K562 (cell line): ENCODE measurements around the gene PUM1. TPM values are rescaled to one million over a fixed set of nuclear protein-coding genes. Genes with fewer than 3 reads are reported as not detected.
A peak's percentile ranks its signal among the peaks of the same experiment; 100 is the strongest.

Experiments
- ATAC-seq: fragments of 200-7000 bp; cut with Tn5 transposase; 3 replicates; pipeline ENCODE4 v1.9.1; 2020; ENCODE audit warnings: moderate library complexity
- BruUV-seq: library from RNA; stranded (reverse); fragments of 400-500 nt; replicated peaks from 2 replicates; lab custom pipeline; 2021; lab: Mats Ljungman, UMichigan
- CTCF ChIA-PET: fragments of 300-600 bp; formaldehyde crosslinking; extraction: SDS; loops from one replicate; lab custom pipeline; 2021; ENCODE audit warnings: low intra/inter-chr PET ratio; lab: Yijun Ruan, JAX
- POLR2A ChIA-PET: fragments of 300-600, 350-650 bp; sonication (Branson Sonifier 250); formaldehyde crosslinking; extraction: SDS; loops from one replicate; lab custom pipeline; 2021; ENCODE audit warnings: antibody characterized with exemption, inconsistent platforms; lab: Yijun Ruan, JAX
- DNase-seq, 4 experiments: peaks; one replicate each; pipeline versions ENCODE4 v3.0.0 to v3.0.0-alpha.2; 2011 to 2018; ENCODE audit warnings: low spot score in 3 of 4, mixed read lengths in 3 of 4; ENCODE audit errors: extremely low read depth in 1 of 4
- FAIRE-seq: peaks from 2 replicates; lab custom pipeline; 2011; peaks lifted over from hg19 to GRCh38; lab: Jason Lieb, UNC
- H2AFZ ChIP-seq: 2 replicates; pipeline ENCODE4 v1.6.0; 2011; ENCODE audit warnings: low read depth, low read length, control low read depth, inconsistent platforms
- H3K27ac ChIP-seq: fragments of 200-600 bp; 3 replicates; pipeline ENCODE4 v1.8.0; 2011; ENCODE audit warnings: low read depth, mild to moderate bottlenecking, control low read depth, inconsistent platforms, low read length, moderate library complexity, mixed read lengths; ENCODE audit errors: extremely low read depth
- H3K27me3 ChIP-seq, 2 experiments: fragments of 300-600 bp in 1 of 2; 2 replicates in 1 of 2; 3 replicates in 1 of 2; pipeline versions ENCODE4 v1.6.0 to v1.8.0; 2011; ENCODE audit warnings: inconsistent platforms in 2 of 2, low read length in 2 of 2, mild to moderate bottlenecking in 1 of 2, mixed read lengths in 1 of 2, moderate library complexity in 1 of 2; ENCODE audit not compliant: control insufficient read depth in 2 of 2, insufficient read depth in 2 of 2
- H3K36me3 ChIP-seq: fragments of 300-600 bp; 3 replicates; pipeline ENCODE4 v1.8.0; 2011; ENCODE audit warnings: mild to moderate bottlenecking, low read length, inconsistent platforms; ENCODE audit not compliant: control insufficient read depth, insufficient read depth
- H3K4me1 ChIP-seq, 2 experiments: fragments of 200-600 bp in 1 of 2; replicated peaks in 1 of 2; 2 replicates in 1 of 2; 3 replicates in 1 of 2; pipeline versions ENCODE4 v1.5.1 to v1.8.0; 2011; ENCODE audit warnings: inconsistent platforms in 2 of 2, low read length in 2 of 2, mild to moderate bottlenecking in 1 of 2, mixed read lengths in 1 of 2, moderate library complexity in 1 of 2; ENCODE audit not compliant: control insufficient read depth in 2 of 2, insufficient read depth in 2 of 2
- H3K4me2 ChIP-seq: 2 replicates; pipeline ENCODE4 v1.6.1; 2011; ENCODE audit warnings: low read length, control low read depth, inconsistent platforms, mixed read lengths; ENCODE audit not compliant: insufficient read depth
- H3K4me3 ChIP-seq: fragments of 200-600 bp; sonication (generic), shearing (Covaris generic); 2 replicates; pipeline ENCODE4 v1.5.1; 2016; ENCODE audit warnings: control low read depth, inconsistent platforms
- H3K79me2 ChIP-seq: fragments of 200-600 bp; 3 replicates; pipeline ENCODE4 v1.8.0; 2011; ENCODE audit warnings: low read length, inconsistent platforms; ENCODE audit not compliant: control insufficient read depth, insufficient read depth
- H3K9ac ChIP-seq, 2 experiments: 2 replicates each; pipeline versions ENCODE4 v1.6.0 to v1.6.1; 2011; ENCODE audit warnings: low read depth in 2 of 2, low read length in 2 of 2, control low read depth in 1 of 2, inconsistent platforms in 1 of 2, mild to moderate bottlenecking in 1 of 2, mixed read lengths in 1 of 2; ENCODE audit not compliant: insufficient read depth in 1 of 2
- H3K9me1 ChIP-seq: one replicate; pipeline ENCODE4 v1.6.0; 2011; ENCODE audit warnings: inconsistent platforms, mild to moderate bottlenecking, low read length, moderate library complexity; ENCODE audit not compliant: control insufficient read depth, insufficient read depth
- H3K9me3 ChIP-seq: replicated peaks from 2 replicates; pipeline ENCODE4 v1.5.1; 2011; ENCODE audit warnings: low read depth, low read length, inconsistent platforms; ENCODE audit not compliant: control insufficient read depth, insufficient read depth
- H4K20me1 ChIP-seq: replicated peaks from 2 replicates; pipeline ENCODE4 v1.6.1; 2011; ENCODE audit warnings: low read length, inconsistent platforms, mixed read lengths; ENCODE audit not compliant: control insufficient read depth, insufficient read depth
- AFF4 ChIP-seq: sonication (generic); formaldehyde crosslinking; IDR thresholded peaks from 2 replicates; pipeline ENCODE4 v1.8.0; 2023; ENCODE audit warnings: mild to moderate bottlenecking, missing genetic modification reagents
- FOXJ3 ChIP-seq: sonication (generic); formaldehyde crosslinking; IDR thresholded peaks from 2 replicates; pipeline ENCODE4 v1.4.0; 2020; ENCODE audit warnings: mild to moderate bottlenecking, missing genetic modification reagents
- HDAC8 ChIP-seq: fragments of 450-650 bp; IDR thresholded peaks from 2 replicates; pipeline ENCODE4 v1.6.1; 2016; ENCODE audit warnings: mild to moderate bottlenecking, missing genetic modification characterization, moderate library complexity, missing compliant biosample characterization
- HINFP ChIP-seq: fragments of 450-650 bp; conservative IDR thresholded peaks from 2 replicates; pipeline ENCODE4 v1.6.1; 2016; ENCODE audit warnings: missing genetic modification characterization, low read depth, mild to moderate bottlenecking, control low read depth, missing compliant biosample characterization
- HIVEP1 ChIP-seq: fragments of 250-450 bp; sonication (Bioruptor Pico); IDR thresholded peaks from 2 replicates; pipeline ENCODE4 v1.4.0; 2020; ENCODE audit warnings: mild to moderate bottlenecking
- JUND ChIP-seq, 2 experiments: IDR thresholded peaks; 2 replicates in 1 of 2; 3 replicates in 1 of 2; pipeline ENCODE4 v1.6.1; 2011; ENCODE audit warnings: borderline replicate concordance in 2 of 2, low read depth in 2 of 2, low read length in 2 of 2, improper control_type of control experiment in 1 of 2, missing biosample characterization in 1 of 2, missing genetic modification characterization in 1 of 2, missing genetic modification reagents in 1 of 2
- MCM3 ChIP-seq: fragments of 450-650 bp; IDR thresholded peaks from 2 replicates; pipeline ENCODE4 v1.6.1; 2016
- MYBL2 ChIP-seq, 2 experiments: fragments of 450-650 bp in 1 of 2; sonication (generic) in 1 of 2; formaldehyde crosslinking in 1 of 2; IDR thresholded peaks; 2 replicates each; pipeline versions ENCODE4 v1.6.1 to v1.8.1; 2017 to 2022; ENCODE audit warnings: borderline replicate concordance in 1 of 2, inconsistent platforms in 1 of 2, low read depth in 1 of 2, mild to moderate bottlenecking in 1 of 2, missing genetic modification reagents in 1 of 2, moderate library complexity in 1 of 2
- NR0B1 ChIP-seq: fragments of 450-650 bp; IDR thresholded peaks from one replicate; pipeline ENCODE4 v1.6.1; 2018; ENCODE audit warnings: mild to moderate bottlenecking, moderate library complexity; ENCODE audit not compliant: partially characterized antibody
- NR2C2 ChIP-seq, 2 experiments: fragments of 200-800 bp in 1 of 2; sonication (Bioruptor generic) in 1 of 2; sonication (generic) in 1 of 2; formaldehyde crosslinking in 1 of 2; IDR thresholded peaks; 2 replicates each; pipeline versions ENCODE4 v1.6.1 to v1.8.0; 2016 to 2022; ENCODE audit warnings: mild to moderate bottlenecking in 1 of 2, missing compliant biosample characterization in 1 of 2, missing genetic modification characterization in 1 of 2, missing genetic modification reagents in 1 of 2
- PURB ChIP-seq: sonication (generic); formaldehyde crosslinking; IDR thresholded peaks from 2 replicates; pipeline ENCODE4 v1.9.0; 2021; ENCODE audit warnings: low read depth, mild to moderate bottlenecking, missing genetic modification reagents
- RB1 ChIP-seq: fragments of 450-650 bp; IDR thresholded peaks from 2 replicates; pipeline ENCODE4 v1.6.1; 2017; ENCODE audit warnings: low read depth, mild to moderate bottlenecking
- ZBED1 ChIP-seq: IDR thresholded peaks from 2 replicates; pipeline ENCODE4 v1.6.1; 2014
- ZNF584 ChIP-seq: fragments of 200-800 bp; sonication (Bioruptor generic); IDR thresholded peaks from 2 replicates; pipeline ENCODE4 v1.6.1; 2016; ENCODE audit warnings: low read depth, mild to moderate bottlenecking, missing genetic modification characterization, missing compliant biosample characterization
- WGBS: fragments of 100-300 bp; shearing (Covaris generic); methylation state at CpG from one replicate; pipeline ENCODE4 v1.1.6; 2016; ENCODE audit warnings: low coverage, mixed read lengths; ENCODE audit not compliant: insufficient coverage; ENCODE audit errors: missing lambda C conversion rate; 5-methylcytosine and 5-hydroxymethylcytosine counted together
- in situ Hi-C: fragments of 300-500 bp; cut with MboI; formaldehyde crosslinking; loops from 4 replicates; pipeline ENCODE4 v1.15.0; 2018; ENCODE audit warnings: inconsistent platforms, mixed read lengths
- intact Hi-C: fragments of 100-400 bp; cut with micrococcal nuclease; formaldehyde crosslinking; loops from 2 replicates; pipeline ENCODE4 v1.14.2; 2022
- polyA plus RNA-seq, 8 experiments: library from polyadenylated mRNA; depleted of rRNA in 4 of 8; stranded (reverse) in 5 of 8; unstranded in 3 of 8; fragments of >200 nt; fragmentation: Nextera tagmentation in 2 of 8; fragmentation: Illumina TruSeq in 1 of 8; extraction: Ambion mirVana in 2 of 8; extraction: Trizol in 1 of 8; gene quantifications; 2 replicates each; pipeline versions ENCODE4 v1.2.1 to v1.2.3, GENCODE V29; 2011 to 2014; ENCODE audit warnings: inconsistent platforms in 1 of 8, missing spikeins in 1 of 8
- total RNA-seq, 7 experiments: library from RNA; depleted of rRNA in 6 of 7; stranded (reverse); fragments of >200 nt in 6 of 7; fragmentation: Illumina TruSeq in 2 of 7; extraction: Trizol in 2 of 7; gene quantifications; 2 replicates each; pipeline versions ENCODE4 v1.2.1 to v1.2.3, GENCODE V29; 2011 to 2021; ENCODE audit warnings: low replicate concordance in 1 of 7

The PUM1 gene
- total and polyA plus RNA-seq, 9 of the 15 experiments (the other 6 are each of a cell fraction or from before 2014, with no cell fraction given): 37.7 to 104 (median 55.7) TPM

GRCh38 chr1:31072304-31072746 is 6.8 kb upstream of the PUM1 start:
- FAIRE-seq: peak; percentile 92
- Histone ChIP-seq H2AFZ (peak overlapping the region; percentile 89), H3K27ac (peak overlapping the region; percentile 59), H3K9me3 (no peaks in the 10 kb centered on the region), H4K20me1 (no peaks in the 10 kb centered on the region), H3K9me1 (no peaks in the 10 kb centered on the region), H3K4me2 (peak overlapping the region; percentile 43; the same call in 1 of the 2 replicates), H3K4me1 (peaks cover 10 to 32% of the 10 kb centered on the region in 2 experiments; a peak in 4 of 5 replicates), H3K27me3 (no peaks in the 10 kb centered on the region), H3K79me2 (no peaks in the 10 kb centered on the region), H3K4me3 (no peak overlapping the region), H3K9ac (peak overlapping the region in 1 of 2 experiments; percentile 47; a peak in 3 of 4 replicates), H3K36me3 (no peaks in the 10 kb centered on the region)
- in situ Hi-C loops (no loop called here), intact Hi-C loops (no loop called here)
- ChIA-PET POLR2A (interaction anchor here (0.6 to 5.2 kb wide), 6 partner anchors 8 to 75 kb away, joined by 3 to 35 read pairs (median 8); no protein-coding TSS in a partner anchor), CTCF (no interaction called here)
- ATAC-seq: peak; percentile 84
- peak in 2 of 4 experiments; percentile 72 to 87 for DNase-seq
- no TSS peak for BruUV-seq
- WGBS: 17% methylated on average over 4 of the region's 4 CpGs
- TF ChIP-seq PURB (CRISPR knock-in tag): no peak
- no peak for TF ChIP-seq NR0B1
- peak; percentile 63; the same call in 1 of the 2 replicates for TF ChIP-seq ZNF584
- TF ChIP-seq HIVEP1: no peak
- no peak for TF ChIP-seq RB1
- peak; percentile 97 for TF ChIP-seq HINFP (tag)
- TF ChIP-seq HDAC8: 0 out of 2 replicates have a peak, but pooled peaks have one; percentile 53
- no peak for TF ChIP-seq ZBED1
- no peak for TF ChIP-seq JUND (IDR thresholded peaks at IDR 0.05; ENCODE audit: borderline replicate concordance, low read depth, low read length)
- TF ChIP-seq JUND (tag; IDR thresholded peaks at IDR 0.05; ENCODE audit: borderline replicate concordance, low read depth, low read length): peak; percentile 41; the same call in 1 of the 3 replicates
- no peak for TF ChIP-seq FOXJ3 (CRISPR knock-in tag)
- peak; percentile 79 for TF ChIP-seq MYBL2 (IDR thresholded peaks at IDR 0.05; ENCODE audit: low read depth)
- no peak for TF ChIP-seq MYBL2 (CRISPR knock-in tag; IDR thresholded peaks at IDR 0.05; ENCODE audit: borderline replicate concordance)
- no peak for TF ChIP-seq AFF4 (CRISPR knock-in tag)
- TF ChIP-seq MCM3: no peak
- TF ChIP-seq NR2C2 (CRISPR knock-in tag; IDR thresholded peaks at IDR 0.05): no peak
- TF ChIP-seq NR2C2 (tag; IDR thresholded peaks at IDR 0.05): peak; percentile 56
